Heart right ventricle (tissue), 16 donors: Measurements from ENCODE around the gene IL12RB1. TPM values are rescaled to one million over a fixed set of nuclear protein-coding genes. Genes with fewer than 3 reads are reported as not detected.

ENCODE experiments used
- ATAC-seq, 8 donors: fragments of 200-7000 bp; cut with Tn5 transposase; one replicate each; pipeline ENCODE4 v1.9.1; 2020; ENCODE audit warnings: mild to moderate bottlenecking in 8 of 8, moderate library complexity in 8 of 8, moderate number of reproducible peaks in 1 of 8
- DNase-seq, 2 donors: peaks; one replicate each; pipeline ENCODE4 v3.0.0-alpha.2; 2020
- H3K27ac ChIP-seq, 10 donors: fragments of 200-600 bp; sonication (generic) in 2 of 10; one replicate each; pipeline versions ENCODE4 v1.5.0 to v1.8.0; 2020 to 2022; ENCODE audit warnings: mild to moderate bottlenecking in 3 of 10
- H3K27me3 ChIP-seq, 7 donors: fragments of 200-600 bp; one replicate each; pipeline ENCODE4 v1.8.0; 2021 to 2022; ENCODE audit warnings: mild to moderate bottlenecking in 2 of 7
- H3K36me3 ChIP-seq, 9 donors: fragments of 200-600 bp; sonication (generic) in 1 of 9; one replicate each; pipeline versions ENCODE4 v1.5.0 to v1.8.0; 2020 to 2022; ENCODE audit warnings: mild to moderate bottlenecking in 2 of 9
- H3K4me1 ChIP-seq, 9 donors: fragments of 200-600 bp; sonication (generic) in 1 of 9; one replicate each; pipeline versions ENCODE4 v1.5.0 to v1.8.0; 2020 to 2022; ENCODE audit warnings: mild to moderate bottlenecking in 4 of 9
- H3K4me3 ChIP-seq, 10 donors: fragments of 200-600 bp; sonication (generic) in 2 of 10; one replicate each; pipeline versions ENCODE4 v1.5.0 to v1.8.0; 2020 to 2022; ENCODE audit warnings: mild to moderate bottlenecking in 7 of 10, moderate library complexity in 2 of 10
- H3K9me3 ChIP-seq, 11 donors: fragments of 200-600 bp in 10 of 11; sonication (generic) in 2 of 11; one replicate each; pipeline versions ENCODE4 v1.5.0 to v1.8.0; 2013 to 2022; ENCODE audit warnings: mild to moderate bottlenecking in 2 of 11, control low read depth in 1 of 11, moderate library complexity in 1 of 11
- WGBS, 2 donors: extraction: QIAGEN DNeasy Blood & Tissue Kit; methylation state at CpG; one replicate each; pipeline ENCODE4 v1.1.7; 2013; ENCODE audit warnings: inconsistent platforms in 1 of 2; 5-methylcytosine and 5-hydroxymethylcytosine counted together
- intact Hi-C, 10 donors: fragments of 100-400 bp; cut with DNase I; formaldehyde crosslinking; loops; one replicate each; pipeline versions ENCODE4 v1.11.1 to v1.14.2; 2022
- polyA plus RNA-seq, 2 donors: library from polyadenylated mRNA; stranded (reverse); fragments of 200-250 nt; gene quantifications; one replicate each; pipeline ENCODE4 v1.2.3, GENCODE V29; 2013
- total RNA-seq, 10 donors: library from RNA; stranded (reverse); fragmentation: NEBNext Ultra II Directional in 3 of 10; extraction: Animal tissue kit (Norgen Biotek cat#: 25700) in 3 of 10; gene quantifications; one replicate each; pipeline versions ENCODE4 v1.2.1 to v1.2.4, GENCODE V29; 2021 to 2023
- TF ChIP-seq, protein P1 (sequence below), 9 donors: fragments of 200-600 bp; sonication (generic) in 2 of 9; IDR thresholded peaks; one replicate each; pipeline versions ENCODE4 v1.5.0 to v1.8.0; 2021 to 2022; ENCODE audit warnings: antibody characterized with exemption in 9 of 9, mild to moderate bottlenecking in 5 of 9, moderate library complexity in 1 of 9
- donor health status: Arrhythmogenic right ventricular cardiomyopathy.
- donor health status: ischemic (EF 13 %, LVEDD 7.1; RV severe dilation, severe dysfunction).
- donor health status: healthy with polysubstance abuse.
- donor health status: DM: no; HTN: yes; CAD: no.
- donor health status: DM: no; HTN: no; CAD: no.
- donor health status: ischemic (EF 25% LVEDD 6.9; RV normal size, moderate dysfunction).
- donor health status: ischemic (EF 25% LVEDD 5.7; RV mildly dilated, moderate dysfunction).
- donor health status: healthy.
- donor health status: DM: yes; HTN: yes; CAD: no.
- donor health status: Ischemic cardiomyopathy.
- donor health status: ischemic (EF 35%, LVEDD 5.7; RV mildly dilated, moderate dysfunction).
- donor health status: nonischemic (EF 11% LVEDD 7.7; RV severe dilation, severe dysfunction).
- donor health status: DM: yes; HTN: yes; CAD: no.
- donor health status: PGD.
- donor health status: ischemic (EF 29% LVEDD 5.4; RV normal size, mild dysfunction).
- donor health status: nonischemic (EF 23%, LVEDD 6.1; RV moderate dilation, normal function).

IL12RB1 gene
- total and polyA plus RNA-seq, 12 donors: 0.24 to 5.4 (median 0.44) TPM

DNA sequence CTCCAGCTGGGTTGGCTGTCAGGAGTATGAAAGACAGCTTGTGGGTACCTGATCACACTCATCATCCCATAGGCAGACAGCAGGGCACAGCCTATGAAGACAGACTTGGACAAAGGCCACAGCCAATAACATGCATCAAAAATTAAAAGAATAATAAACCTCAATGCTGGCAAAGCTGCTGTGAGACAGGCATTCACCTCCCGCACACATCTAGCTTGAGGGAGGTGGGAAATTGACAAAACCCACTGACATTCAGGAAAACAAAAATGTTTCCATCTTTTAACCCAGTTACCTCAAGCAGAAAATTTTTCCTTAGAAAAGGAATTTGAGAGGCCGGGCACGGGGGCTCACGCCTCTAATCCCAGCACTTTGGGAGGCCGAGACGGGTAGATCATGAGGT, 14.4 kb downstream of the IL12RB1 start:
- H3K36me3 ChIP-seq: peaks cover 0 to 41% (median 0%) of the 10 kb centered on the region in 9 donors
- WGBS, 2 donors: 81 to 90% methylated on average over 6 of the region's 6 CpGs
- no peak overlapping the region for H3K27ac ChIP-seq
- H3K9me3 ChIP-seq: no peaks in the 10 kb centered on the region
- H3K4me3 ChIP-seq: no peak overlapping the region
- ATAC-seq (no peak), DNase-seq (no peak)
- intact Hi-C loops: no loop called here
- H3K4me1 ChIP-seq: no peaks in the 10 kb centered on the region
- H3K27me3 ChIP-seq: peaks cover 0 to 21% (median 9%) of the 10 kb centered on the region in 7 donors
- TF ChIP-seq, protein P1, sequence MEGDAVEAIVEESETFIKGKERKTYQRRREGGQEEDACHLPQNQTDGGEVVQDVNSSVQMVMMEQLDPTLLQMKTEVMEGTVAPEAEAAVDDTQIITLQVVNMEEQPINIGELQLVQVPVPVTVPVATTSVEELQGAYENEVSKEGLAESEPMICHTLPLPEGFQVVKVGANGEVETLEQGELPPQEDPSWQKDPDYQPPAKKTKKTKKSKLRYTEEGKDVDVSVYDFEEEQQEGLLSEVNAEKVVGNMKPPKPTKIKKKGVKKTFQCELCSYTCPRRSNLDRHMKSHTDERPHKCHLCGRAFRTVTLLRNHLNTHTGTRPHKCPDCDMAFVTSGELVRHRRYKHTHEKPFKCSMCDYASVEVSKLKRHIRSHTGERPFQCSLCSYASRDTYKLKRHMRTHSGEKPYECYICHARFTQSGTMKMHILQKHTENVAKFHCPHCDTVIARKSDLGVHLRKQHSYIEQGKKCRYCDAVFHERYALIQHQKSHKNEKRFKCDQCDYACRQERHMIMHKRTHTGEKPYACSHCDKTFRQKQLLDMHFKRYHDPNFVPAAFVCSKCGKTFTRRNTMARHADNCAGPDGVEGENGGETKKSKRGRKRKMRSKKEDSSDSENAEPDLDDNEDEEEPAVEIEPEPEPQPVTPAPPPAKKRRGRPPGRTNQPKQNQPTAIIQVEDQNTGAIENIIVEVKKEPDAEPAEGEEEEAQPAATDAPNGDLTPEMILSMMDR (IDR thresholded peaks at IDR 0.05): no peak

DNA sequence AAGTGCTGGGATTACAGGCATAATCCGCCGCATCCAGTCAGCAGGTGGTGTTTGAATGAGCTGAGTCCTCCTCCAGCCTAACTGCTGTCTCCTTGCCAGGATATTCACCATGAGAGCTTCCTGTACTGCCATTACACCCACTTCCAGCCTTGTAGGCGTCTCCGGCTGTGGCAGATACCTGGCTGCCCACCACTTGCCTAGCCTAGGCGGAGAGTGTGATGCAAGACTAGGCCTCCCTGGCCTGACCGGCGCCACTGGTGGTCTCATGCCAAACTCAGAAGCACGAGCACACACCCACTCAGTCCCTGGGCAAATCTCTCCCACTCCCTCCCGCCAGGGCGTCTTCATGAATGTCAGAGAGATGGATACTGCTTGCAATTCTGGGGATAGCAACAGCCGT, 16.6 kb downstream of the IL12RB1 start:
- TF ChIP-seq, protein P1 (IDR thresholded peaks at IDR 0.05): no peak
- no peak for ATAC-seq
- no peaks in the 10 kb centered on the region for H3K4me1 ChIP-seq
- DNase-seq: no peak
- peaks cover 0 to 30% (median 0%) of the 10 kb centered on the region in 9 donors for H3K36me3 ChIP-seq
- H3K27me3 ChIP-seq: peaks cover 0 to 19% (median 9%) of the 10 kb centered on the region in 7 donors
- H3K4me3 ChIP-seq: no peak overlapping the region
- WGBS, 2 donors: 69 to 71% methylated on average over 11 of the region's 11 CpGs
- intact Hi-C loops: no loop called here
- no peaks in the 10 kb centered on the region for H3K9me3 ChIP-seq
- H3K27ac ChIP-seq: no peak overlapping the region

- Histone ChIP-seq H3K36me3 (peaks cover 0 to 26% (median 0%) of the 10 kb centered on the region in 9 donors), H3K4me3 (no peak overlapping the region), H3K27ac (no peak overlapping the region), H3K27me3 (peaks cover 0 to 19% (median 9%) of the 10 kb centered on the region in 7 donors), H3K9me3 (no peaks in the 10 kb centered on the region), H3K4me1 (no peaks in the 10 kb centered on the region)
- ATAC-seq (no peak), DNase-seq (no peak)
- intact Hi-C loops: loop anchor here in 2 of 10 donors (10.0 kb wide), 1 partner anchor 125 kb away; no protein-coding TSS in a partner anchor
- WGBS, 2 donors: 80 to 88% methylated on average over 15 of the region's 15 CpGs
- TF ChIP-seq, protein P1 (IDR thresholded peaks at IDR 0.05): no peak
Measured at GRCh38 chr19:18069383-18069782, 17.4 kb downstream of the IL12RB1 start.

DNA sequence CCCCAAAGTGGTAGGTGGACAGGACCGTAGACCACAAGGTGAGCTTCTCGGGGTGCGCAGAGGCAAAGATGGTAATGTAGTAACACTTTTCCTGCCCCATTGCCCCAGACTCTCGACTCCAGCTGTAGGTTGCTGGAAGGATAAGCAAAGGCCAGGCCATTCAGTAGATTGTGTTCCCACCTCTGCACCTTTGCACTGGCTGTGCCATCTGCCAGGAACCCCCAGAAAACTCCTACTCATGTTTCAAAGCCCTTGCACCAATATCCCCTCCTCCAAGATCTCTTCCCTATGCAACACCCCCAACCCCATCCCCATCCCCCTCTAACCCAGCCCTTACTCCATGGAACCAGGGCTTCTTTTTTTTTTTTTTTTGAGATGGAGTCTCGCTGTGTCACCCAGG, 18.3 kb downstream of the IL12RB1 start:
- peaks cover 0 to 24% (median 0%) of the 10 kb centered on the region in 9 donors for H3K36me3 ChIP-seq
- H3K4me3 ChIP-seq: no peak overlapping the region
- no peak overlapping the region for H3K27ac ChIP-seq
- no peak for ATAC-seq
- TF ChIP-seq, protein P1 (IDR thresholded peaks at IDR 0.05): no peak
- intact Hi-C loops: loop anchor here in 2 of 10 donors (10.0 kb wide), 1 partner anchor 124 kb away; no protein-coding TSS in a partner anchor
- no peak for DNase-seq
- WGBS, 2 donors: 93 to 95% methylated on average over 5 of the region's 5 CpGs
- H3K9me3 ChIP-seq: no peaks in the 10 kb centered on the region
- H3K4me1 ChIP-seq: no peaks in the 10 kb centered on the region
- H3K27me3 ChIP-seq: peaks cover 0 to 24% (median 9%) of the 10 kb centered on the region in 7 donors
